Glomerular visceral epithelial cell (primary cell): Measurements from ENCODE around the gene ZFC3H1.

Experiments
- DNase-seq: peaks from one replicate; pipeline ENCODE4 v3.0.0-alpha.2; 2016; ENCODE audit errors: extremely low spot score

ZFC3H1 gene

DNA sequence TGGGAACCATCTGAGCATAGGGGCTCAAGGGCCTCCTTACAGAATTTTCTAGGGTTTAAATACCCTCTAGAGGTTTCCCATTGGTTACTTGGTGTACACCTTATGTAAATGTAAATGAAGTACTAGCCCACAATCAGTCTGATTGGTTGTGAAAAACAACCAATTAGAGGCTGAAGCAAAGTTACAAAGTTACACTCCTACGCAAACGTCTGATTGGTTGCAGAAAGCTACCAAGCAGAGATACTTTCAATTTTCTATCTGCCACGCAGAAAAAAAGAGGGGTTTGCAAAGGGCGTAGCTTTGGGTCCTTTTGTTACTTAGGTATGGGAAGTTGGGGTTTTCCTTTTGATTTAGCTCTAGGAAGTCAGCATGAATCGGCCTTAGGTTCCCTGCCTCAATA is 20.4 kb upstream of the ZFC3H1 start:
- no peak for DNase-seq

GRCh38 chr12:71683633-71684032 is 20.0 kb upstream of the ZFC3H1 start:
- no peak for DNase-seq

GRCh38 chr12:71682466-71682865 is 18.8 kb upstream of the ZFC3H1 start:
- no peak for DNase-seq

- no peak for DNase-seq
Observed at GRCh38 chr12:71671816-71672215, 8.2 kb upstream of the ZFC3H1 start.

- DNase-seq = no peak
Observed at GRCh38 chr12:71671311-71671710, 7.7 kb upstream of the ZFC3H1 start.

DNA sequence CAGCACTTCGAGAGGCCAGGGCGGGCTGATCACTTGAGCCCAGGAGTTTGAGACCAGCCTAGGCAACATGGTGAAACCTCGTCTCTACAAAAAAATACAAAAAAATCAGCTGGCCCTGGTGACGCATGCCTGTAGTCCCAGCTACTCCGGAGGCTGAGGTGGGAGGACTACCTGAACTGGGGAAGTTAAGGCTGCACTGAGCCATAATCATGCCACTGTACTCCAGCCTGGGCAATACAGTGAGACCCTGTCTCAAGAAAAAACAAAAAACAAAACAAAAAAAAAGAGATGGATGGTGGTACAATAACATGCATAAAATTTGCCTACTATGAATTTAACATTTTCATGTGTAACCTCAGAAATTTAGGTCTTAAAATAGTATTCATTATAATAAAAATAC is 2.6 kb upstream of the ZFC3H1 start:
- no peak for DNase-seq

DNA sequence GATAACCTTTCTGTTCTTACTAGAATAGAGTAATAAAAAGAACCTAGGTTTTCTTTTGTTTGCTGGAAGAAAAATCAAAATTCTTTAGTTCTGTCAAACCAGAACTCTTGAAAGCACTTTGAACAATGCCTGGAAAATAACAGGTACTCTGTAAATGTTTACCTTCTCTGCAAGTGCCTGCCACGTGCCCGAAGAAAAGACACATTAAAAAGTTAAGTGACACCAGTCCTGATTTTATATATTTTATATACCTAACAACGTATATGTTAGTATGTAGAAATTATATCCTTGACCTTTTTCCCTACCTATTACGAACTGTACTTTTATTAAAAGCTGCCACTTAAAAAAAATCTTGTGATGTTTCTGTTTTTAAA is 1.4 kb upstream of the ZFC3H1 start:
- no peak for DNase-seq

GRCh38 chr12:71664411-71665089 is 902 bp upstream of the ZFC3H1 start:
- DNase-seq = no peak

- peak; percentile 53 for DNase-seq
Observed at GRCh38 chr12:71662849-71663560, 643 bp downstream of the ZFC3H1 start.

- DNase-seq = no peak
Observed at GRCh38 chr12:71661977-71662530, 1.6 kb downstream of the ZFC3H1 start.

DNA sequence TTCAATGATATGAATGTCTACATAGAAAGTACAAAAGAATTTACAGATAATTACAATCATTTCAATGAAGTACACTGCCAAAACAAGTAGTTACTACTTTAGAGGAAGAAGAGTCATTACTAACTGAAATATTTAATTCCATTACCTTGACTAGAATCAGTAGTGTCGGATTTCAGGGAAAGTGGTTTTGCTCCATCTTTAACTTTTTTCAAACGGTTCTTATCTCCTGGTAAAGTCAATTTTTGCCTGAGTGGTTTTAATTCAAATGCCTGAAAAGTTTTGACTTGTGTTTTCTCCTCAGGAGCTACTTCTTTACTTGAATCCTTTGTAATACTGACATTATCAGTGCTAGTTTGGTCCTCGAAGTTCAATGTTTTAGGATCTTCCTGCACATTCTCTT is 6.9 kb downstream of the ZFC3H1 start:
- DNase-seq = no peak

GRCh38 chr12:71655907-71656306 is 7.7 kb downstream of the ZFC3H1 start:
- no peak for DNase-seq

GRCh38 chr12:71655495-71655894 is 8.2 kb downstream of the ZFC3H1 start:
- DNase-seq = no peak

GRCh38 chr12:71654200-71654599 is 9.4 kb downstream of the ZFC3H1 start:
- DNase-seq = no peak

DNA sequence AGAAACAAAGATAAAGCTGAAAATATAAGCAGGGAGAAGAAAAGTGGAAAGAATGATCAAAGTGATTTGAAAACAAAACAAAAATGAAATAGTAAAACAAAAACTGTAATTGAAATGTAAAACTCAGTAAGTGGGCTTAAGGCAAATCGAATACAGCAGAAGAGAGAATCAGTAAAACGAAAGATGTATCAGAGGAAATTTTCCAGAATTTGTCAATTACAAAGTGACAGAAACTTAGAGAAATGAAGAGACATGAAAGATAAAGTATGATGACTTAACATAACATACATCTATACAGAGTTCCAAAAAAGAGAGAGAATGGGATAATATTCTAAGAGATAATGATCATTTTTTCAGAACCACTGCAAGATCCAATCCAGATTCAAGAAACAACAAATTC is 10.5 kb downstream of the ZFC3H1 start:
- no peak for DNase-seq

DNA sequence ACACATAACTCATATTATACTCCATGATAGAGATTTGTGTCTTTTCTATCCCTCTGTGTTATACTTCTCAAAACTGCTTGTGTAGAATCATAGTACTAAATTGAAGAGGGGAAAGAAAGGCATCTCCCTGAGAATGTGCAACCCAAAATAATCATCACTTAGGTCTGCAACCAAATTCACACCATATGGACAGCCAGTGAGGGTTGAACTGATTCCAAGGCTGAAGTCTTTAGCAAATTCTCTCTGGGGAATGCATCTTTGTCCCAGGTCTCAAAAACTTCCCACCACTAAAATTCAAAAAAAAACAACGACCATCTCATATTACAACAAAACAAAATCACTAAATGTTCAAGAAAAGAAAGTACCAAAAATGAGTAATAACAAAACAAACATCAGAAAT is 11.0 kb downstream of the ZFC3H1 start:
- DNase-seq = no peak

GRCh38 chr12:71649401-71649800 is 14.2 kb downstream of the ZFC3H1 start:
- DNase-seq = no peak

- no peak for DNase-seq
Observed at GRCh38 chr12:71648537-71648936, 15.1 kb downstream of the ZFC3H1 start.

- no peak for DNase-seq
Observed at GRCh38 chr12:71646512-71646911, 17.1 kb downstream of the ZFC3H1 start.

DNA sequence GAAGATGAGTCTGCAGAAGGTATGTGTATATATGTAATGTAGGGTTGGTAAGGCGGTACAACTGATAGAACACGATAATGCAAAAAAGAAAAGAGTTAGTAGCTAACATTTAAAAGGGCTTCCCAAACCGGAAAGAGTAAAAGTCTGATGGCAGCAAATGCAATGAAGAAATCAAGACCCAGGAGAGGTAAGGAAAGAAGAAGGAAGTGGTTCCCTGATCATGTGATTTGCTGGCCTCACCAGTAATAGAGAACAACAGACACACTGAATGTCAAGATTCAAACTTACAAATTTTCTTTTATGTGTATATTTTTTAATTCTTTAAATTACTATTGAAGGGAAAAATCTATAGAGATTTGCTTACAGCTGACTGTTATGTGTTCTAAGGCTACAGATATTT is 18.4 kb downstream of the ZFC3H1 start:
- DNase-seq = no peak

GRCh38 chr12:71642264-71642663 is 21.4 kb downstream of the ZFC3H1 start:
- no peak for DNase-seq

DNA sequence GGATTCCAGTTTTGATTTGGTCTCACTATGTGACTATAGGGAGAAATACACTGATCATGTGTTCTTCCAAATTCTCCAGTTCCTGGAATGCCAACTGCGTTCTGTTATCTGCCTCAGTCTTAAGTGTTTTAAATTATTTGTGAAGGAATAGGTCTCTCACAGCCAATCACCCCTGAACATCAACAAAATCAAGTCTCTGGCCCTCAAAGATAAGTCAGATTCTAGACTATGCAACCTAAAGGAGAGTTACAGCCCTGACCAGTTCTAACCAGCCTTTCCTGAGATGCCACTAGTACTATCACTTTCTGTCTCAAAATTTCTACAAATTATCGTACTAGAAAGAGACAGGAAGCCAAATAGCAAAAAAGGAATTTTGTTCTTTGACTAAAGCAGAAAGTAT is 22.3 kb downstream of the ZFC3H1 start:
- DNase-seq = no peak

GRCh38 chr12:71640316-71640715 is 23.3 kb downstream of the ZFC3H1 start:
- no peak for DNase-seq
